MG63 (cell line): Measurements from ENCODE around the gene ATXN1. TPM values are rescaled to one million over a fixed set of nuclear protein-coding genes. Genes with fewer than 3 reads are reported as not detected.

ENCODE experiments used
- DNase-seq: peaks from one replicate; pipeline ENCODE4 v3.0.0-alpha.2; 2020
- H3K27me3 ChIP-seq: fragments of 250-450 bp; sonication (Bioruptor Pico); 2 replicates; pipeline ENCODE4 v1.5.1; 2020; ENCODE audit warnings: mild to moderate bottlenecking, moderate library complexity
- H3K36me3 ChIP-seq: fragments of 250-450 bp; sonication (Bioruptor Pico); 2 replicates; pipeline ENCODE4 v1.5.1; 2020; ENCODE audit warnings: mild to moderate bottlenecking, moderate library complexity
- H3K4me3 ChIP-seq: fragments of 250-450 bp; sonication (Bioruptor Pico); 2 replicates; pipeline ENCODE4 v1.5.1; 2020; ENCODE audit warnings: mild to moderate bottlenecking, moderate library complexity
- H3K9me3 ChIP-seq: fragments of 250-450 bp; sonication (Bioruptor Pico); 2 replicates; pipeline ENCODE4 v1.5.1; 2020; ENCODE audit warnings: mild to moderate bottlenecking, moderate library complexity
- total RNA-seq: library from RNA; depleted of rRNA; stranded (reverse); fragments of >200 nt; shearing (Covaris generic); gene quantifications from 2 replicates; pipeline ENCODE4 v1.2.3, GENCODE V29; 2014; ENCODE audit warnings: low replicate concordance

ATXN1 gene
- total RNA-seq, 1 experiment from 2014 or later: 5.9 TPM

- Histone ChIP-seq H3K9me3 (no peaks in the 10 kb centered on the region), H3K27me3 (no peaks in the 10 kb centered on the region), H3K4me3 (no peak overlapping the region), H3K36me3 (no peaks in the 10 kb centered on the region)
- DNase-seq: no peak
Observed at GRCh38 chr6:16301511-16301910, 459.7 kb downstream of the ATXN1 start.

GRCh38 chr6:16299861-16300260 lies 461.4 kb downstream of the ATXN1 start:
- no peak for DNase-seq
- Histone ChIP-seq H3K27me3 (no peaks in the 10 kb centered on the region), H3K9me3 (no peaks in the 10 kb centered on the region), H3K4me3 (no peak overlapping the region), H3K36me3 (no peaks in the 10 kb centered on the region)

DNA sequence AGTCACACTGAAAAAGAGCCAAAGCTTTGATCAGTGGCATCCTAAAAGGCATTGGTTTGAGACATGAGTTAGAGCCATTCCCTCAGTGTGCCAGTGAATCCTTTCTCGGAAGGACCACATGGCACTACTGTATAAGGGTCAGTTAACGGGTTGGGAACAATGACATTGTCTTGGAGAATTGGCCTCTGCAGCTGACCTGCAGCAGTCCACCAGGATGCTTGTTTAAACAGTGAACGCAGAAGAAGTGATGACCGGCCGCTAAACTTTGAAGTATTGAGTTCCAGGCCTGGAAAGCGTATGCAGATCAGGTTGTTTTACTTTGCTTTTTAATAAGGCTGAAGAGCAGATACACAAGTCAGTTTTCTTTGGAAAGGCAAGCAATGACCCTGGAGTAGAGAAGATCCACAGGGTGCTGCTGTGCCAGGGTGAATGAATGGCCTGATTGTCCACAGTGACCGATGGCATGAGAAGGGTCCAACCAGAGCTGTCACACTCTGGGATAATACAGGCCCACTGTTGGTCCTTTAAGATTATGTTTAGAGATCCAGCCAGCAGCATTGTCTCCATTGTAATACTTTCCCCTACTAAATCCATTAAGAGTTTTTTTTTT lies 465.1 kb downstream of the ATXN1 start:
- no peak for DNase-seq
- H3K36me3 ChIP-seq: no peaks in the 10 kb centered on the region
- H3K9me3 ChIP-seq: no peaks in the 10 kb centered on the region
- H3K4me3 ChIP-seq: no peak overlapping the region
- no peaks in the 10 kb centered on the region for H3K27me3 ChIP-seq

- no peak for DNase-seq
- Histone ChIP-seq H3K36me3 (no peaks in the 10 kb centered on the region), H3K27me3 (no peaks in the 10 kb centered on the region), H3K9me3 (no peaks in the 10 kb centered on the region), H3K4me3 (no peak overlapping the region)
Observed at GRCh38 chr6:16295471-16295870, 465.8 kb downstream of the ATXN1 start.

GRCh38 chr6:16295060-16295459 lies 466.2 kb downstream of the ATXN1 start:
- Histone ChIP-seq H3K27me3 (no peaks in the 10 kb centered on the region), H3K36me3 (no peaks in the 10 kb centered on the region), H3K4me3 (no peak overlapping the region), H3K9me3 (no peaks in the 10 kb centered on the region)
- no peak for DNase-seq

DNA sequence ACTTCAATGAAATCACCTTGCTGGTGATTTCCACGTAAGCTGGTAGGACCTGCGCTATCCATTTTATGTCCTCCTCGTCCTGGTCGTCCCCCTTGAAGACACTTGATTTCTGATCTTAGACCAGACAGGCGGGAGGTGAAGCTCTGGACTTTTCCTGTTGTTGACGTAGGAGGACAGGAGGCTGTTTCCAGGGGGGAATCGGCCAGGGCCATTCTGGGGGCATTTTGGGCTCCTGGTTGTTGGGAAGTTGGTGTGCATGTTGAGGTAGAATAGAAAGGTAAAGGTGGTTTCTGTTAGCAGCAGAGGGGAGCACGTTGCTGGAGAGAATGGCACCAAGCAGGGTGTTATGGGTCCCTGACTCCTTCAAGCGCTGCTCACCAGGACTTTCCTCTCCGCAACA lies 466.9 kb downstream of the ATXN1 start:
- DNase-seq: no peak
- H3K9me3 ChIP-seq: no peaks in the 10 kb centered on the region
- H3K4me3 ChIP-seq: no peak overlapping the region
- no peaks in the 10 kb centered on the region for H3K27me3 ChIP-seq
- H3K36me3 ChIP-seq: no peaks in the 10 kb centered on the region

DNA sequence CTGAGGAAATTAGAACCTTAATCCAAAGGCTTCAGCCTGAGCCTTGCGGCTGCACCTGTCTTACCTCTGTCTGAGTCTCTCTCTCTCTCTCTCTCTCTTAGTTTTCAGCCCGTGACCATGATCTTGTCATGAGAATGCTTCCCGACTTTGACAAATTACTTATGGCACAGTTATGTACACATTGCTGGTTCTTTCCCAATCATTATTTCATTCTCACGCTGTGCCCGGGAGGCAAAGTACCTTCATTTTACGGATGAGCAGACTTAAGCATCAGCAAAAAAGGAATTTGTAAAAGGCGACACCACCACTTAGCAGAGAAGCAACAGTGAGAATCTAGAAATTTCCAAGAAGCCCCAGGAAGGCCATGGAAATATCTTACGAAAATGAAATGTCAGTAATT lies 468.3 kb downstream of the ATXN1 start:
- H3K9me3 ChIP-seq: no peaks in the 10 kb centered on the region
- H3K4me3 ChIP-seq: no peak overlapping the region
- DNase-seq: no peak
- H3K27me3 ChIP-seq: no peaks in the 10 kb centered on the region
- H3K36me3 ChIP-seq: no peaks in the 10 kb centered on the region

DNA sequence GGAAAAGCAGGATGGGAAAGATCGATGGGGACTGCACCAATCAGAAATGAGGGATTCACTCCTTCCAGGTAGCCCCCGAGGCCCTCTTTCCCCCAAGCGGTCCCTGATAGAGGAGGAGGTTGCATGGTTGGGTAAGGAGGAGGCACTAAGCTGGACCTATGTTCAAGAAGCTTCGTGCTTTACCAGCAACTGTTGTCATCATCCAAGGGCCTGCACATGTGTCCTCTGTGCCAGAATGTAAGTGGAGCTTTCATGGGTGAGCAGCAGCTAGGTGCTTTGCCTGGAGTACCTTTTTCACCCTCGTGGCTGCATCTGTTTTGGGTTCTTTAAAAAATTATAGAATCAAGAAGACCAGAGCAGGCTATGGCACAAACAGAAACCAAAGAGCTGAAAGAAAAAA lies 468.8 kb downstream of the ATXN1 start:
- DNase-seq: no peak
- H3K9me3 ChIP-seq: no peaks in the 10 kb centered on the region
- H3K4me3 ChIP-seq: no peak overlapping the region
- H3K27me3 ChIP-seq: no peaks in the 10 kb centered on the region
- no peaks in the 10 kb centered on the region for H3K36me3 ChIP-seq

GRCh38 chr6:16291739-16292138 lies 469.5 kb downstream of the ATXN1 start:
- no peaks in the 10 kb centered on the region for H3K9me3 ChIP-seq
- no peaks in the 10 kb centered on the region for H3K27me3 ChIP-seq
- H3K36me3 ChIP-seq: no peaks in the 10 kb centered on the region
- no peak overlapping the region for H3K4me3 ChIP-seq
- no peak for DNase-seq

DNA sequence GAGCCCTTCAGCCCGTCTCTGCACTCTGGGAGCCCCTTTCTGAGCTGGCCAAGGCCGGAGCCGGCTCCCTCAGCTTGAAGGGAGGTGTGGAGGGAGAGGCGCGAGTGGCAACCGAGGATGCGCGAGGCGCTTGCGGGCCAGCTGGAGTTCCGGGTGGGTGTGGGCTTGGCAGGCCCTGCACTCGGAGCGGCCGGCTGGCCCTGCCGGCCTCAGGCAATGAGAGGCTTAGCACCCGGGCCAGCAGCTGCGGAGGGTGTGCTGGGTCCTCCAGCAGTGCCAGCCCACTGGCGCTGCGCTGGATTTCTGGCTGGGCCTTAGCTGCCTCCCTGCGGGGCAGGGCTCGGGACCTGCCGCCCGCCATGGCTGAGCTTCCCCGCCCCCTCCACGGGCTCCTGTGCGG lies 473.1 kb downstream of the ATXN1 start:
- Histone ChIP-seq H3K27me3 (no peaks in the 10 kb centered on the region), H3K36me3 (no peaks in the 10 kb centered on the region), H3K9me3 (no peaks in the 10 kb centered on the region), H3K4me3 (no peak overlapping the region)
- no peak for DNase-seq

DNA sequence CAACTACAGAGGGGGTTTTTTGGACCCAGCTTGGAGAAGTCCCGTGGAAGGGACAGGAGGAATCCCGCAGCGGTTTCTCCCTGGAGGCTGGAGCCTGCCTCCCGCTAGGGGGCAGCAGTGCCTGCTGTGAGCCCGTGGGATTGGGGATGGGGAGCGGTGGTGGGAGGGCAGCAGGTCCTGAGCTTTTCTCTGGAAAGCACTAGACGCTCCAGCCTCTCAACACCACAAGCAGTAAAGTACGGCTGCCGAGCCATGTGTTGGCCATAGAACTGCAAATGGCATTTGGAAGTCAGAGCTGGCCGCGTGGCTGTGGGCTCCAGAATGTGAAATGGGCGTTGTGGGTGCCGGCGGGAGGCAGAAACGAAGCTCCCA lies 475.1 kb downstream of the ATXN1 start:
- Histone ChIP-seq H3K36me3 (no peaks in the 10 kb centered on the region), H3K27me3 (no peaks in the 10 kb centered on the region), H3K4me3 (no peak overlapping the region), H3K9me3 (no peaks in the 10 kb centered on the region)
- DNase-seq: peak; percentile 15

DNA sequence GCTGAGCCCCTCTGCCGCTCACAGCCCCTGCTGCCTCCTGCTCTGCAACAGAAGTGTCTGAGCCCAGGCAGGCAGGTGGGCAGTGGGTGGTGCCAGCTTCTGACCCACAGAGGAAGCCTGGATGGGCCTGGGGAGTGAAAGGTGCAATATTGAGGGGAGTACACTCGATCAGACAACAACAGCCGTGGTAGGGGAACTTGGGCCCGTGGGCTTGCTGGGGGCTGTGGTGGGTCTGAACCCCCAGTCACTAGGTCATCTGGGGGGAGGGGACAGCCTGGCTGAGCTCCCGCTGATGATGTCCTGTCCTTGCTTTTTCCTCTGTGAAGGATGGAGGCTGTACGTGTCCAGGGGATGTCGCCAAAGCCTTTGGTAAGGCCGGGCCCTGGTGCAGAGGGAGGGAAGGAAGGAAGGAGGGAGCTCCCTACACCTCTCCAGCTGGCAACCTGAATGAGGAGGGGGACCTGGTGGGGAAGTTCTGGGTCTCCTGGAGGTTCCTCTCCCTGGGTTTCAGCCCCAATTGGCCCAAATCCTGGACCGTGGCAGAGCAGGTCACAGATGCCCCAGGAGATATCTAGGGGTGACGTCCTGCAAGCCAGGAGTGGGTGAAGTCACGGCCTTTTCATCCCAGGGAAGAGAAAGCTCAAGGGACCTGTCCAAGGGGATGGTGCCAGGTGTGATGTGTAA lies 475.7 kb downstream of the ATXN1 start:
- no peaks in the 10 kb centered on the region for H3K27me3 ChIP-seq
- no peaks in the 10 kb centered on the region for H3K9me3 ChIP-seq
- no peaks in the 10 kb centered on the region for H3K36me3 ChIP-seq
- DNase-seq: no peak
- H3K4me3 ChIP-seq: no peak overlapping the region

DNA sequence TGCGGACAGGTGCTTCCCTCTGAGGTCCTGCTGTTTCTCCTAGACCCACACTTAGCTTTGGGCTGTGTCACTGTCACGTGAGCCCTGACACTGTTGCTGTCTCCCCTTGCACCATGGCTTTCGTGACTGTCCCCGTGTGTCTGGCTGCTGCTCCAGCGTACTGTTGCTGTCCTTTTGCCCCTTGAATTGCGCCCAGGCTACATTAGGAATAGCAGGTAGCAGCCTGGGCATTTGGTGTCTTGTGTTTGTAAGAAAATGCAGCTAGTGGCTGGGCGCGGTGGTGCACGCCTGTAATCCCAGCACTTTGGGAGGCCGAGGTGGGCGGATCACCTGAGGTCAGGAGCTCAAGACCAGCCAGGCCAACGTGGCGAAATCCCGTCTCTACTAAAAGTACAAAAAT lies 476.8 kb downstream of the ATXN1 start:
- DNase-seq: no peak
- no peaks in the 10 kb centered on the region for H3K9me3 ChIP-seq
- no peaks in the 10 kb centered on the region for H3K27me3 ChIP-seq
- no peak overlapping the region for H3K4me3 ChIP-seq
- no peaks in the 10 kb centered on the region for H3K36me3 ChIP-seq

DNA sequence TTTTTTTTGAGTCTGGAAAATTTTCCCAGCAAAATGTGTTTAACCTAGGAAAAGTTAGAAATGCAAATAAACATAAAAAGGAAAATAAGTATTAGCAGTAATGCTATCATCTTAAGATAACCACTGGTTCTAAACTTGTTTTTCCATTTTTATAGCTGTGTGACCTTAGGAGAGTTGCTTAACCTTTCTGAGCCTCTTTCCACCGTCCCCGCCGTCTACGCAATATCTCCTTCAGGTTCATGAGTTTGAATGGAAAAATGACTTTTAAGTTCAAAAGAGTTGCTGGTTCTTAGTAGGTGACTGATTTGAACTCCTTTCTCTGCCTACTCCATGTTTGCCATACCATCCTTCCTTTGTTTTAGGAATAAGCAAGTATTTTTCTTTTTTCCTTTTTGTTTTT lies 478.9 kb downstream of the ATXN1 start:
- DNase-seq: no peak
- no peak overlapping the region for H3K4me3 ChIP-seq

DNA sequence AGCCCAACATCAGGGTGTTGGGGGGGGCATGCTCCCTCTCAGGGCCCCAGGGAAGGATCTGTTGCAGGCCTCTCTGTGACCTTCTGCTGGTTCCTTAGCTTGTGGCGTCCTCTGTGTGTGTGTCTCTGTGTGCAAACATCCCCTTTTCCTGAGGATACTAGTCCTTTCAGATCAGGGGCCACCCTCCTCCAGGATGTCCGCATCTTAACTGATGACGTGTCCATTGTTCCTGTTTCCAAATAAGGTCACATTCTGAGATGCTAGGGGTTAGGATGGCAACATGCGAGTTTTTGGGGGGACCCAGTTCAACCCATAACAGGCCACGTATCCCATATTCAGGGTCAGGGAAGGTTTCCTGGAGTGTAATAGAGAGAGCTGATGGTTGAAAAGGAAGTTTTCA lies 482.0 kb downstream of the ATXN1 start:
- Histone ChIP-seq H3K9me3 (no peaks in the 10 kb centered on the region), H3K36me3 (no peaks in the 10 kb centered on the region), H3K27me3 (no peaks in the 10 kb centered on the region), H3K4me3 (no peak overlapping the region)
- DNase-seq: no peak

More for the DNA sequence above, 478.9 kb downstream of the ATXN1 start:
- H3K36me3 ChIP-seq: no peaks in the 10 kb centered on the region
- no peaks in the 10 kb centered on the region for H3K27me3 ChIP-seq
- H3K9me3 ChIP-seq: no peaks in the 10 kb centered on the region

GRCh38 chr6:16278750-16279149 lies 482.5 kb downstream of the ATXN1 start:
- DNase-seq: no peak
- Histone ChIP-seq H3K9me3 (no peaks in the 10 kb centered on the region), H3K27me3 (no peaks in the 10 kb centered on the region), H3K36me3 (no peaks in the 10 kb centered on the region), H3K4me3 (no peak overlapping the region)

- H3K4me3 ChIP-seq: no peak overlapping the region
- H3K27me3 ChIP-seq: no peaks in the 10 kb centered on the region
- H3K9me3 ChIP-seq: no peaks in the 10 kb centered on the region
- no peaks in the 10 kb centered on the region for H3K36me3 ChIP-seq
- no peak for DNase-seq
Observed at GRCh38 chr6:16278048-16278724, 483.1 kb downstream of the ATXN1 start.
